ENCODE data around the gene CRIM1. TPM values are rescaled to one million over a fixed set of nuclear protein-coding genes. Genes with fewer than 3 reads are reported as not detected.

CRIM1 gene
- total and polyA plus RNA-seq, 4 donors = 2.2 to 22.1 (median 9.6) TPM

DNA sequence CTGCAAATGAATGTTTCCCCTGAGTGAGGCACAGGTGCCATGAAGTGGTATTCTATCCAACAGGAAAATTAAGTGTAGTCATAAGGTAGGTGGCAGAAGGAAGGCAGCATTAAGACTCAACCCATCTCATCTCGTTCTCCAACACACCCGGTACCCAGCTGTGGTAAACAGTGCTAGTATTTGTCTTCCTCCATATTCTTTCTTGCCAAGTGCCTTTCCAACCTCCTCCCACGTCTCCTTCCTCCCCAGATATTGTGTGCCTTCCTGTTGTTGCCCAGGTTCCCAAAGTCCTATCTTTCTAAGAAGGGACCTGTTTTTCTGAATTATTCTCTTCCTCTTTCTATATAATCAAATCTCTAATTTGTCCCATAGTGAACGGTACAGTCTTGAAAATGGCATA lies 83.5 kb downstream of the CRIM1 start:
- Histone ChIP-seq H3K27me3 (ENCODE audit: control insufficient read depth in 4 of 4, insufficient read depth in 4 of 4, low read length in 3 of 4) (peaks cover 0 to 2% (median 0%) of the 10 kb centered on the region in 4 donors), H3K36me3 (ENCODE audit: control insufficient read depth in 4 of 4, insufficient read depth in 3 of 4, low read depth in 1 of 4, low read length in 3 of 4) (no peaks in the 10 kb centered on the region), H3K4me1 (ENCODE audit: control insufficient read depth in 4 of 4, insufficient read depth in 4 of 4, low read length in 3 of 4) (no peaks in the 10 kb centered on the region), H3K9ac (ENCODE audit: low read depth in 1 of 2, low read length in 2 of 2) (no peak overlapping the region), H3K4me3 (ENCODE audit: low read depth in 1 of 3, low read length in 3 of 3) (no peak overlapping the region), H3K27ac (ENCODE audit: low read depth in 1 of 2, low read length in 2 of 2) (no peak overlapping the region), H3K9me3 (ENCODE audit: control insufficient read depth in 4 of 4, low read length in 3 of 4) (no peaks in the 10 kb centered on the region)
- TF ChIP-seq NR2F2 (IDR thresholded peaks at IDR 0.05) = no peak
- TF ChIP-seq, protein P1, sequence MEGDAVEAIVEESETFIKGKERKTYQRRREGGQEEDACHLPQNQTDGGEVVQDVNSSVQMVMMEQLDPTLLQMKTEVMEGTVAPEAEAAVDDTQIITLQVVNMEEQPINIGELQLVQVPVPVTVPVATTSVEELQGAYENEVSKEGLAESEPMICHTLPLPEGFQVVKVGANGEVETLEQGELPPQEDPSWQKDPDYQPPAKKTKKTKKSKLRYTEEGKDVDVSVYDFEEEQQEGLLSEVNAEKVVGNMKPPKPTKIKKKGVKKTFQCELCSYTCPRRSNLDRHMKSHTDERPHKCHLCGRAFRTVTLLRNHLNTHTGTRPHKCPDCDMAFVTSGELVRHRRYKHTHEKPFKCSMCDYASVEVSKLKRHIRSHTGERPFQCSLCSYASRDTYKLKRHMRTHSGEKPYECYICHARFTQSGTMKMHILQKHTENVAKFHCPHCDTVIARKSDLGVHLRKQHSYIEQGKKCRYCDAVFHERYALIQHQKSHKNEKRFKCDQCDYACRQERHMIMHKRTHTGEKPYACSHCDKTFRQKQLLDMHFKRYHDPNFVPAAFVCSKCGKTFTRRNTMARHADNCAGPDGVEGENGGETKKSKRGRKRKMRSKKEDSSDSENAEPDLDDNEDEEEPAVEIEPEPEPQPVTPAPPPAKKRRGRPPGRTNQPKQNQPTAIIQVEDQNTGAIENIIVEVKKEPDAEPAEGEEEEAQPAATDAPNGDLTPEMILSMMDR (IDR thresholded peaks at IDR 0.05; ENCODE audit: low read depth, low read length, missing input control) = no peak
- no peak for TF ChIP-seq ZBTB33 (IDR thresholded peaks at IDR 0.05)
- TF ChIP-seq TAF1 (conservative IDR thresholded peaks at IDR 0.05) = no peak
- no peak for TF ChIP-seq EGR1 (IDR thresholded peaks at IDR 0.05; ENCODE audit: low read depth in 2 of 2)
- no peak for TF ChIP-seq ATF3 (IDR thresholded peaks at IDR 0.05)
- TF ChIP-seq HNF4A (conservative IDR thresholded peaks at IDR 0.05) = no peak
- no peak for TF ChIP-seq RAD21 (IDR thresholded peaks at IDR 0.05)
- no peak for TF ChIP-seq MAX (IDR thresholded peaks at IDR 0.05)
- TF ChIP-seq RXRA (IDR thresholded peaks at IDR 0.05) = no peak
- TF ChIP-seq REST (IDR thresholded peaks at IDR 0.05) = no peak
- no peak for TF ChIP-seq YY1 (IDR thresholded peaks at IDR 0.05)
- no peak for TF ChIP-seq FOXA2 (IDR thresholded peaks at IDR 0.05)
- no peak for TF ChIP-seq SP1 (IDR thresholded peaks at IDR 0.05)
- WGBS = 87% methylated on average over 4 of the region's 4 CpGs
- DNase-seq (ENCODE audit: low spot score) = no peak

DNA sequence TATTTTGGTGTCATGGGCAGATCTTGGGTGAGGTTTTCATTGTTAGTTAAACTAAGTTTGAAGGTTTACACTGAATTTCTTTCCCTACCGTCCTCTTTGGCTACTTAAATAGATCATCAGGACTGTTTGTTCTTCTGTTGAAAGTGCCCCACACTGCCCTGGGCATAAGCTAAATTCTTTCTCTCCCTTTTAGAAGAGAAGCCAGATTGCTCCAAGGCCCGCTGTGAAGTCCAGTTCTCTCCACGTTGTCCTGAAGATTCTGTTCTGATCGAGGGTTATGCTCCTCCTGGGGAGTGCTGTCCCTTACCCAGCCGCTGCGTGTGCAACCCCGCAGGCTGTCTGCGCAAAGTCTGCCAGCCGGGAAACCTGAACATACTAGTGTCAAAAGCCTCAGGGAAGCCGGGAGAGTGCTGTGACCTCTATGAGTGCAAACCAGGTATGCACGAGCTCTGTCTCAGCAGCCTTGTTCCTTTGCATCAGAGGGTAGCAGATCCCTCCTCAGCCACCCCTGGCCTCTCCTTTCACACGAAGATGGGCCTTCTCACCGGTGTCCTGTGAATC lies 85.6 kb downstream of the CRIM1 start:
- 84% methylated on average over 13 of the region's 13 CpGs for WGBS
- no peak for DNase-seq (ENCODE audit: low spot score)
- Histone ChIP-seq H3K27me3 (ENCODE audit: control insufficient read depth in 4 of 4, insufficient read depth in 4 of 4, low read length in 3 of 4) (peaks cover 0 to 2% (median 0%) of the 10 kb centered on the region in 4 donors), H3K9ac (ENCODE audit: low read depth in 1 of 2, low read length in 2 of 2) (no peak overlapping the region), H3K4me3 (ENCODE audit: low read depth in 1 of 3, low read length in 3 of 3) (no peak overlapping the region), H3K36me3 (ENCODE audit: control insufficient read depth in 4 of 4, insufficient read depth in 3 of 4, low read depth in 1 of 4, low read length in 3 of 4) (no peaks in the 10 kb centered on the region), H3K27ac (ENCODE audit: low read depth in 1 of 2, low read length in 2 of 2) (no peak overlapping the region), H3K9me3 (ENCODE audit: control insufficient read depth in 4 of 4, low read length in 3 of 4) (no peaks in the 10 kb centered on the region), H3K4me1 (ENCODE audit: control insufficient read depth in 4 of 4, insufficient read depth in 4 of 4, low read length in 3 of 4) (no peaks in the 10 kb centered on the region)
- no peak for TF ChIP-seq GABPA (IDR thresholded peaks at IDR 0.05 in 1 of 2, conservative IDR thresholded peaks at IDR 0.05 in 1 of 2)
- no peak for TF ChIP-seq RAD21 (IDR thresholded peaks at IDR 0.05)
- no peak for TF ChIP-seq JUND (IDR thresholded peaks at IDR 0.05)
- TF ChIP-seq, protein P1 (IDR thresholded peaks at IDR 0.05; ENCODE audit: low read depth, low read length, missing input control) = no peak
- no peak for TF ChIP-seq ATF3 (IDR thresholded peaks at IDR 0.05)
- no peak for TF ChIP-seq REST (IDR thresholded peaks at IDR 0.05)
- no peak for TF ChIP-seq HNF4A (conservative IDR thresholded peaks at IDR 0.05)
- no peak for TF ChIP-seq FOXA1 (IDR thresholded peaks at IDR 0.05)
- TF ChIP-seq NR2F2 (IDR thresholded peaks at IDR 0.05) = no peak
- TF ChIP-seq EGR1 (IDR thresholded peaks at IDR 0.05; ENCODE audit: low read depth in 2 of 2) = no peak
- no peak for TF ChIP-seq RXRA (IDR thresholded peaks at IDR 0.05)
- no peak for TF ChIP-seq FOXA2 (IDR thresholded peaks at IDR 0.05)
